Retina (tissue), 1 donor: Measurements from ENCODE around the gene SLC27A5.
"Not testable (repeated sequence)": the region's sequence is repeated elsewhere in the genome, so short reads cannot be mapped to it uniquely, and the experiment has no call there.

Source experiments
- DNase-seq: peaks from one replicate; pipeline ENCODE4 v3.0.0-alpha.2; 2016

The SLC27A5 gene

GRCh38 chr19:58466760-58467589, 44.8 kb downstream of the SLC27A5 start, which contains the start of gene ZNF324:
ZNF324 (plus strand) TSS chr19:58467080; CDS start chr19:58469186, 2,106 bp downstream.
- peak; percentile 97 for DNase-seq

GRCh38 chr19:58466089-58466759, 45.6 kb downstream of the SLC27A5 start:
- no peak for DNase-seq

GRCh38 chr19:58460039-58460438, 51.8 kb downstream of the SLC27A5 start:
- no peak for DNase-seq

- DNase-seq, result no peak
Measured at GRCh38 chr19:58456111-58456510, 55.7 kb downstream of the SLC27A5 start.

DNA sequence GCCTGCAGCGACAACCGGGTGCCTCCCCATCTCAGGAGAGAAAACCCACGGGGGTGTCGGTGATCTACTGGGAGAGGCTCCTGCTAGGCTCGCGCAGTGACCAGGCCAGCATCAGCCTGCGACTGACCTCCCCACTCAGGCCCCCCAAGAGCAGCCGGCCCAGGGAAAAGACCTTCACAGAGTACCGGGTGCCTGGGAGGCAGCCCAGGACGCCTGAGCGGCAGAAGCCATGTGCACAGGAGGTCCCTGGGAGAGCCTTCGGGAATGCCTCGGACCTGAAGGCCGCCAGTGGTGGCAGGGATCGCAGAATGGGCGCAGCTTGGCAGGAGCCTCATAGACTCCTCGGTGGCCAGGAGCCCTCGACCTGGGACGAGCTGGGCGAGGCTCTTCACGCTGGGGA, 56.5 kb downstream of the SLC27A5 start:
- DNase-seq, result no peak

DNA sequence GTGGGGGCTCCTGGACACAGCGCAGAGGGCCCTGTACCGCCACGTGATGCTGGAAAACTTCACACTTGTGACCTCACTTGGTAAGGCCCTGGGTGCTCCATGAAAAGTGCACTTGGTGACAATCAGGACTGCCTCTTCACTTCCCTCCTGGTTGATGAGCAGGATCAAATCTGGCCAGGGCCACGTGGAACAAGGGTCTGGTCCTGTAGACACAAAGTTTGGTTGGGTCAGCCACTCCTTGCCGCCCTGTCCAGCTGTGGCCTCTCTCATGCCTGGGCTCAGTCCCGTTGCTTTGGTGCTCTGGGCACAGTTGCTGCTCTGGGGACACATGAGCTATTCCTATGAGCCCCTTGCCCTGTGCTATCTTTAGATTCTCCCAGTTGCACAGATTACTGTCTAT, 58.0 kb downstream of the SLC27A5 start:
- DNase-seq, result no peak

DNA sequence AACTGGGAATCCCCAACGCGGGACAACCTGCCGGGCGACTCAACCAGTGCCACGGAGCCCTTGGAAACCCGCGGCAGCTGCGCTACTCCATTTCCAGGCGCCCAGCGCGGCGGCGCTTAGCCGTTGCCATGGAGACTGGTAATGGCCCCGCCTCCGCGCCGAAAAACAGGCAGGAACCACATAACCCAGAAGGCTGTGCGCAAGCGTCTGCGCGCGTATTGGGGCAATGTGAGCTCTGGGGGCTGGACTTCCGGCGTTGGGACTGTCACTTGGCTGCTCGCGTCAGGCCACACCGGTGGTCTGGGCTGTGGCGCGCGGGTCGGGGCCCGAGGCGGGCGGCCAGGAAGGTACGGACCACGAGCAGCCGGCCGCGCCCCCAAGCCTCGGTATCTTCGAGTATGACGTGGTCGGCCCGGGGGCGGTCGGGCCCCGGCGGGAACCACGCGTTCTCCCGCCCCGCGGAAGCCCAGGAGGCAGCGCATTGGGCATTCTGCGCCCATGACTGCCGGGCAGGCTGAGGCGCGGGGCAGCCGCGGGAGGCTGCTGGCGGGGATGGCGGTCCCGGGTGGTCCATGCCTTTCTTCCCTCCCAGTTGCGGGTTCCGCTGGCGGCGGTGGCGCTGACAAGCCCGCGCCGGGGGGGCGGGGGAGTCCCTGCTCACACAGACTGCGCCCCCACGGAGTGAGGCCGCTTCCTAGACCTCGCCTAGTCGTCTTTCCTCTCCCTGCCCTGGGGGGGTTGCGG, 60.3 kb downstream of the SLC27A5 start, which contains the start of gene ZNF324B:
Gene ZNF324B (plus strand): TSS at position 265 of the 744 bp plus-strand sequence. CDS start 2,080 bp downstream, outside the sequence.
- DNase-seq, result peak; percentile 97

DNA sequence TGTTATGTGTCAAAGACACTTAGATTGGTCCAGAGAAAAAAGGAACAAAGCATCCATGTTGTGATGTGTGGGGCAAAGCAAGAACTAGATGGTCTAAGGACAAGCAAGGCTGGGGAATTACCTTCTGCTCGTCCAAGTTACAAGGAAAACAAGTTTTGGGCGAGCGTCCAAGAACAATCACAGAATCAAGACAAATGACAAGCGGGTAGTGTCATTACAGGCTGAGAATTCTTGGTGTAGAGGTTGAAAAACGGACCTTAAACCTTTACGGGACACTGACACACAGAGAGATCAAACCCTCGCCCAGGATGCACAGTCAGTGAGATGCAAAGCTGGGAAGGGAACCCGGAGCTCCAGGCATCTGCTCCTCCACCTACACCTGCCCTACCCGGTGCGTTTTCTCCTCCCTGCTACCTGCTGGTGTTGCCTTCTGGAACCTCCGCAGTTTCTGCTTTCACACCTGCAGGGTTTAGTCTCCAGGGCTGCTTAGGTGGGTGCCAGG, 60.9 kb downstream of the SLC27A5 start:
- DNase-seq, result no peak

DNA sequence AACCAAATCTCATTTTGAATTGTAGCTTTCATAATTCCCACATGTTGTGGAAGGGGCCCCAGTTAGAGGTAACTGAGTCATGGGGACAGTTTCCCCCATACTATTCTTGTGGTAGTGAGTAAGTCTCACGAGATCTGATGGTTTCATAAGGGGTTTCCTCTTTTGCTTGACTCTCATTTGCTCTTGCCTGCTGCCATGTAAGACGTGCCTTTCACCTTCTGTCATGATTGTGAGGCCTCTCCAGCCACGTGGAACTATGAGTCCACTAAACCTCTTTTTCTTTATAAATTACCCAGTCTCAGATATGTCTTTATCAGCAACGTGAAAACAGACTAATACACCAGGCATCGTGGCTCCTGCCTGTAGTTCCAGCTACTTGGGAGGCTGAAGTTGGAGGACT, 61.8 kb downstream of the SLC27A5 start:
- not testable (repeated sequence) for DNase-seq

DNA sequence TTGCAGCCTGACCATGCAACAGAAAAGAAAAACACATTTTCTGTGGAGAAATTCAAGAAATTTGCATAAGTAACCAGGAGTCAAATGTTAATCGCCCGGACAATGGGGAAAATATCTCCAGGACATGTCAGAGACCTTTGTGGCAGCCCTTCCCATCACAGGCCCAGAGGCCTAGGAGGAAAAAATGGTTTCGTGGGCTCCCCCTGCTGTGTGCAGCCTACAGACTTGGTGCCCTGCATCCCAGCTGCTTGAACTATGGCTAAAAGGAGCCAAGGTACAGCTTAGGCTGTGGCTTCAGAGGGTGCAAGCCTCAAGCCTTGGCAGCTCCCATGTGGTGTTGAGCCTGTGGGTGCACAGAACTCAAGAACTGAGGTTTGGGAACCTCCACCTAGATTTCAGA, 62.9 kb downstream of the SLC27A5 start:
- DNase-seq, result not testable (repeated sequence)
